GM20431 (cell line): ENCODE measurements around the gene FBXO7.

Experiments used
- in situ Hi-C: fragments of 300-500 bp; cut with MseI, MboI; formaldehyde crosslinking; loops from one replicate; pipeline ENCODE4 v1.15.0; 2020; ENCODE audit warnings: low sequenced_read_pairs; ENCODE audit not compliant: unreplicated experiment

FBXO7 gene

GRCh38 chr22:32486656-32487390 lies 12.2 kb downstream of the FBXO7 start:
- in situ Hi-C loops, result no loop called here

GRCh38 chr22:32487461-32487860 lies 12.8 kb downstream of the FBXO7 start:
- in situ Hi-C loops, result no loop called here

GRCh38 chr22:32489377-32489776 lies 14.8 kb downstream of the FBXO7 start:
- in situ Hi-C loops, result no loop called here

GRCh38 chr22:32490279-32490678 lies 15.7 kb downstream of the FBXO7 start:
- in situ Hi-C loops, result no loop called here

GRCh38 chr22:32492111-32492510 lies 17.5 kb downstream of the FBXO7 start:
- in situ Hi-C loops, result no loop called here

- in situ Hi-C loops, result no loop called here
Measured at GRCh38 chr22:32493551-32493950, 18.9 kb downstream of the FBXO7 start.

- in situ Hi-C loops, result no loop called here
Measured at GRCh38 chr22:32494971-32495370, 20.4 kb downstream of the FBXO7 start.

- in situ Hi-C loops, result no loop called here
Measured at GRCh38 chr22:32499666-32500065, 25.1 kb downstream of the FBXO7 start.

GRCh38 chr22:32501836-32502752 lies 27.5 kb downstream of the FBXO7 start:
- in situ Hi-C loops, result no loop called here

- in situ Hi-C loops, result no loop called here
Measured at GRCh38 chr22:32509045-32509444, 34.4 kb downstream of the FBXO7 start.

- in situ Hi-C loops, result no loop called here
Measured at GRCh38 chr22:32511274-32511673, 36.7 kb downstream of the FBXO7 start.

GRCh38 chr22:32511776-32512175 lies 37.2 kb downstream of the FBXO7 start:
- in situ Hi-C loops, result no loop called here

- in situ Hi-C loops, result no loop called here
Measured at GRCh38 chr22:32512267-32512982, 37.8 kb downstream of the FBXO7 start.

GRCh38 chr22:32515084-32515483 lies 40.5 kb downstream of the FBXO7 start:
- in situ Hi-C loops, result no loop called here

- in situ Hi-C loops, result no loop called here
Measured at GRCh38 chr22:32517488-32517887, 42.9 kb downstream of the FBXO7 start.

- in situ Hi-C loops, result no loop called here
Measured at GRCh38 chr22:32517921-32518320, 43.3 kb downstream of the FBXO7 start.

GRCh38 chr22:32518381-32518780 lies 43.8 kb downstream of the FBXO7 start:
- in situ Hi-C loops, result no loop called here

GRCh38 chr22:32518848-32519247 lies 44.2 kb downstream of the FBXO7 start:
- in situ Hi-C loops, result no loop called here

GRCh38 chr22:32520612-32521011 lies 46.0 kb downstream of the FBXO7 start:
- in situ Hi-C loops, result loop anchor here (10.0 kb wide), 1 partner anchor 274 kb away; no protein-coding TSS in a partner anchor

GRCh38 chr22:32522237-32522636 lies 47.6 kb downstream of the FBXO7 start:
- in situ Hi-C loops, result loop anchor here (10.0 kb wide), 1 partner anchor 273 kb away; no protein-coding TSS in a partner anchor
